ENCODE results near the gene USP17L27. TPM values are rescaled to one million over a fixed set of nuclear protein-coding genes. Genes with fewer than 3 reads are reported as not detected.
"Not testable (repeated sequence)": the region's sequence is repeated elsewhere in the genome, so short reads cannot be mapped to it uniquely, and the experiment has no call there.

Gene USP17L27
- total RNA-seq, 4 donors from 2014 or later: not detected

GRCh38 chr4:9381012-9381534 lies 37.1 kb downstream of the USP17L27 start:
- not testable (repeated sequence) for H3K36me3 ChIP-seq, H3K9me3 ChIP-seq, H3K27me3 ChIP-seq, H3K4me1 ChIP-seq, ATAC-seq, H3K27ac ChIP-seq
- TF ChIP-seq CTCF (IDR thresholded peaks at IDR 0.05): peak; percentile 31 to 75 (median 36)
- peak overlapping the region; percentile 32 to 49 for H3K4me3 ChIP-seq
- 8% methylated on average over 4 of the region's 36 CpGs; no CpG with 5 or more reads in 1 of the 2 donors for WGBS, 2 donors (ENCODE audit: low coverage in 1 of 2)

- Histone ChIP-seq H3K27ac (no peak overlapping the region), H3K4me1 (peaks cover 0 to 6% (median 0%) of the 10 kb centered on the region in 3 donors), H3K36me3 (no peaks in the 10 kb centered on the region), H3K9me3 (no peaks in the 10 kb centered on the region), H3K4me3 (no peak overlapping the region), H3K27me3 (no peaks in the 10 kb centered on the region)
- 80 to 86% methylated on average over 1 of the region's 1 CpG for WGBS, 2 donors (ENCODE audit: low coverage in 1 of 2)
- no peak for ATAC-seq
- TF ChIP-seq POLR2AphosphoS5 (IDR thresholded peaks at IDR 0.05): no peak
- no peak for TF ChIP-seq POLR2A (IDR thresholded peaks at IDR 0.05)
- TF ChIP-seq EP300 (IDR thresholded peaks at IDR 0.05): no peak
- no peak for TF ChIP-seq CTCF (IDR thresholded peaks at IDR 0.05)
These were observed 40.2 kb downstream of the USP17L27 start for GRCh38 chr4:9384126-9384525.

- H3K9me3 ChIP-seq, H3K27ac ChIP-seq, H3K36me3 ChIP-seq, H3K4me3 ChIP-seq, H3K27me3 ChIP-seq, H3K4me1 ChIP-seq, ATAC-seq: not testable (repeated sequence)
- 8 to 18% methylated on average over 2 of the region's 2 CpGs for WGBS, 2 donors (ENCODE audit: low coverage in 1 of 2)
These were observed 45.1 kb downstream of the USP17L27 start for GRCh38 chr4:9389001-9389400.

Other genes starting within 250 kb of the USP17L27 start
- not detected for gene FAM90A26, start 173.7 kb upstream of the USP17L27 start, total RNA-seq
- not detected for gene USP17L10, start 133.5 kb upstream of the USP17L27 start, total RNA-seq
- not detected for gene USP17L11, start 128.7 kb upstream of the USP17L27 start, total RNA-seq
- not detected for gene USP17L12, start 124.0 kb upstream of the USP17L27 start, total RNA-seq
- not detected for gene USP17L13, start 119.3 kb upstream of the USP17L27 start, total RNA-seq
- not detected for gene USP17L15, start 109.8 kb upstream of the USP17L27 start, total RNA-seq
- gene USP17L17, start 100.3 kb upstream of the USP17L27 start, total RNA-seq: not detected
- not detected for gene USP17L18, start 95.5 kb upstream of the USP17L27 start, total RNA-seq
- not detected for gene USP17L19, start 90.8 kb upstream of the USP17L27 start, total RNA-seq
- gene USP17L20, start 86.0 kb upstream of the USP17L27 start, total RNA-seq: not detected
- gene USP17L21, start 81.3 kb upstream of the USP17L27 start, total RNA-seq: not detected
- not detected for gene USP17L22, start 76.5 kb upstream of the USP17L27 start, total RNA-seq
- not detected for gene USP17L24, start 19.0 kb upstream of the USP17L27 start, total RNA-seq
- gene USP17L25, start 14.2 kb upstream of the USP17L27 start, total RNA-seq: not detected
- gene USP17L26, start 9.5 kb upstream of the USP17L27 start, total RNA-seq: not detected
- gene USP17L5, start 4.7 kb upstream of the USP17L27 start, total RNA-seq: not detected
- not detected for gene USP17L28, start 4.7 kb downstream of the USP17L27 start, total RNA-seq
- not detected for gene USP17L29, start 9.5 kb downstream of the USP17L27 start, total RNA-seq
- not detected for gene USP17L30, start 19.0 kb downstream of the USP17L27 start, total RNA-seq
- gene DEFB131A, start 100.3 kb downstream of the USP17L27 start, total RNA-seq: not detected

All from gastroesophageal sphincter (tissue), 4 donors.